Measurements from ENCODE around the gene FOXQ1. TPM values are rescaled to one million over a fixed set of nuclear protein-coding genes. Genes with fewer than 3 reads are reported as not detected.

The FOXQ1 gene
- total and polyA plus RNA-seq, 2 of the 13 experiments (the other 11 are each of a cell fraction or from before 2014, with no cell fraction given), result 35.2 to 39.8 TPM

- no peak for TF ChIP-seq ZBTB44 (CRISPR knock-in tag; IDR thresholded peaks at IDR 0.05)
- TF ChIP-seq KAT2B (IDR thresholded peaks at IDR 0.05; ENCODE audit: borderline replicate concordance, low read depth, low read length), result no peak
- no peak for TF ChIP-seq NFE2L2 (IDR thresholded peaks at IDR 0.05; ENCODE audit: low read length)
- no peak for TF ChIP-seq CCDC6 (CRISPR knock-in tag; IDR thresholded peaks at IDR 0.05)
- TF ChIP-seq ZNF121 (CRISPR knock-in tag; IDR thresholded peaks at IDR 0.05), result 0 out of 2 replicates have a peak, but pooled peaks have one; percentile 34
- TF ChIP-seq NAIF1 (CRISPR knock-in tag; IDR thresholded peaks at IDR 0.05; ENCODE audit: borderline replicate concordance), result no peak
- TF ChIP-seq ELF4 (CRISPR knock-in tag; IDR thresholded peaks at IDR 0.05; ENCODE audit: borderline replicate concordance), result no peak
- TF ChIP-seq ZKSCAN8 (CRISPR knock-in tag; IDR thresholded peaks at IDR 0.05; ENCODE audit: borderline replicate concordance), result no peak
- no peak for TF ChIP-seq ZBTB49 (CRISPR knock-in tag; IDR thresholded peaks at IDR 0.05; ENCODE audit: borderline replicate concordance)
- TF ChIP-seq ZEB1 (IDR thresholded peaks at IDR 0.05; ENCODE audit: insufficient replicate concordance, low read depth), result peak; percentile 18
- TF ChIP-seq CHD4 (IDR thresholded peaks at IDR 0.05; ENCODE audit: borderline replicate concordance, low read length), result no peak
- no peak for TF ChIP-seq RCOR2 (CRISPR knock-in tag; IDR thresholded peaks at IDR 0.05)
- TF ChIP-seq ZNF281 (CRISPR knock-in tag; IDR thresholded peaks at IDR 0.05; ENCODE audit: borderline replicate concordance), result no peak
- no peak for TF ChIP-seq ZBTB25 (CRISPR knock-in tag; IDR thresholded peaks at IDR 0.05)
- TF ChIP-seq SIX4 (CRISPR knock-in tag; IDR thresholded peaks at IDR 0.05), result no peak; the same call in 1 of the 2 replicates
- no peak for TF ChIP-seq PHB2 (IDR thresholded peaks at IDR 0.05; ENCODE audit: partially characterized antibody)
- TF ChIP-seq ZNF451 (CRISPR knock-in tag; IDR thresholded peaks at IDR 0.05), result peak; percentile 59; the same call in 1 of the 2 replicates
- TF ChIP-seq MATR3 (CRISPR knock-in tag; IDR thresholded peaks at IDR 0.05), result no peak
- no peak for TF ChIP-seq SMARCE1 (IDR thresholded peaks at IDR 0.05; ENCODE audit: borderline replicate concordance)
- no peak for TF ChIP-seq MIER3 (CRISPR knock-in tag; IDR thresholded peaks at IDR 0.05; ENCODE audit: borderline replicate concordance)
- 0 out of 2 replicates have a peak, but pooled peaks have one; percentile 37 for TF ChIP-seq EED (CRISPR knock-in tag; IDR thresholded peaks at IDR 0.05)
- TF ChIP-seq SMYD3 (CRISPR knock-in tag; IDR thresholded peaks at IDR 0.05), result no peak
- no peak; the same call in 1 of the 2 replicates for TF ChIP-seq ZNF232 (CRISPR knock-in tag; IDR thresholded peaks at IDR 0.05; ENCODE audit: borderline replicate concordance)
These were observed 48.7 kb upstream of the FOXQ1 start (continued) for GRCh38 chr6:1263039-1263849.
